GM13976 (cell line): ENCODE measurements around the gene NSD2.

Experiments
- DNase-seq: peaks from one replicate; pipeline ENCODE4 v3.0.0; 2012; ENCODE audit warnings: low spot score
- CTCF ChIP-seq: IDR thresholded peaks from 2 replicates; pipeline ENCODE4 v1.5.1; 2012; ENCODE audit warnings: borderline replicate concordance, mild to moderate bottlenecking; ENCODE audit not compliant: insufficient read depth; ENCODE audit errors: extremely low read depth, missing control alignments, control extremely low read depth
- in situ Hi-C: fragments of 300-500 bp; cut with MboI; formaldehyde crosslinking; loops from one replicate; pipeline ENCODE4 v1.12.0; 2022; ENCODE audit warnings: low sequenced_read_pairs, mixed read lengths, inconsistent platforms; ENCODE audit not compliant: unreplicated experiment

Gene NSD2

GRCh38 chr4:1895971-1896657, 24.9 kb downstream of the NSD2 start:
- in situ Hi-C loops = no loop called here
- DNase-seq = no peak
- no peak for TF ChIP-seq CTCF

- in situ Hi-C loops = no loop called here
- TF ChIP-seq CTCF = no peak
- DNase-seq = no peak
These were observed 25.4 kb downstream of the NSD2 start for GRCh38 chr4:1896658-1896991.

GRCh38 chr4:1898007-1898406, 26.8 kb downstream of the NSD2 start:
- DNase-seq = no peak
- in situ Hi-C loops = no loop called here
- no peak for TF ChIP-seq CTCF

- in situ Hi-C loops = no loop called here
- TF ChIP-seq CTCF = no peak
- DNase-seq = no peak
These were observed 27.5 kb downstream of the NSD2 start for GRCh38 chr4:1898681-1899080.

- TF ChIP-seq CTCF = peak; percentile 84
- in situ Hi-C loops = loop anchor here (10.0 kb wide), 1 partner anchor 85 kb away; no protein-coding TSS in a partner anchor
- DNase-seq = peak; percentile 87
These were observed 28.2 kb downstream of the NSD2 start for GRCh38 chr4:1899149-1900086.

GRCh38 chr4:1900087-1900433, 28.9 kb downstream of the NSD2 start:
- DNase-seq = no peak
- in situ Hi-C loops = loop anchor here (10.0 kb wide), 1 partner anchor 85 kb away; no protein-coding TSS in a partner anchor
- TF ChIP-seq CTCF = no peak
